Ishikawa (cell line): Measurements from ENCODE around the gene ACP7.

ENCODE experiments used
- CEBPB ChIP-seq: IDR thresholded peaks from 2 replicates; pipeline ENCODE4 v1.6.1; 2012
- CREB1 ChIP-seq: IDR thresholded peaks from 2 replicates; pipeline ENCODE4 v1.6.1; 2012; ENCODE audit warnings: low read depth
- EGR1 ChIP-seq: IDR thresholded peaks from 2 replicates; pipeline ENCODE4 v1.6.1; 2012
- EP300 ChIP-seq: IDR thresholded peaks from 2 replicates; pipeline ENCODE4 v1.6.1; 2012; ENCODE audit warnings: borderline replicate concordance
- FOXM1 ChIP-seq: IDR thresholded peaks from 2 replicates; pipeline ENCODE4 v1.6.1; 2012; ENCODE audit warnings: low read depth, borderline replicate concordance
- NFIC ChIP-seq: IDR thresholded peaks from 2 replicates; pipeline ENCODE4 v1.6.1; 2012
- RAD21 ChIP-seq: IDR thresholded peaks from 2 replicates; pipeline ENCODE4 v1.6.1; 2012; ENCODE audit warnings: low read depth
- TAF1 ChIP-seq: IDR thresholded peaks from 2 replicates; pipeline ENCODE4 v1.6.1; 2012; ENCODE audit warnings: low read depth, mild to moderate bottlenecking
- TCF12 ChIP-seq: IDR thresholded peaks from 2 replicates; pipeline ENCODE4 v1.6.1; 2012; ENCODE audit warnings: low read depth
- TEAD4 ChIP-seq: IDR thresholded peaks from 2 replicates; pipeline ENCODE4 v1.6.1; 2012
- YY1 ChIP-seq: IDR thresholded peaks from 2 replicates; pipeline ENCODE4 v1.6.1; 2012; ENCODE audit warnings: low read depth
- ZBTB7A ChIP-seq: IDR thresholded peaks from 2 replicates; pipeline ENCODE4 v1.6.1; 2012; ENCODE audit warnings: low read depth
- TF ChIP-seq, protein P1 (sequence below): IDR thresholded peaks from 2 replicates; pipeline ENCODE4 v1.6.1; 2012; ENCODE audit warnings: low read depth, mild to moderate bottlenecking
- TF ChIP-seq, protein P2 (sequence below): IDR thresholded peaks from 2 replicates; pipeline ENCODE4 v1.6.1; 2012
- TF ChIP-seq, protein P3 (sequence below): IDR thresholded peaks from 2 replicates; pipeline ENCODE4 v1.6.1; 2012

The ACP7 gene

DNA sequence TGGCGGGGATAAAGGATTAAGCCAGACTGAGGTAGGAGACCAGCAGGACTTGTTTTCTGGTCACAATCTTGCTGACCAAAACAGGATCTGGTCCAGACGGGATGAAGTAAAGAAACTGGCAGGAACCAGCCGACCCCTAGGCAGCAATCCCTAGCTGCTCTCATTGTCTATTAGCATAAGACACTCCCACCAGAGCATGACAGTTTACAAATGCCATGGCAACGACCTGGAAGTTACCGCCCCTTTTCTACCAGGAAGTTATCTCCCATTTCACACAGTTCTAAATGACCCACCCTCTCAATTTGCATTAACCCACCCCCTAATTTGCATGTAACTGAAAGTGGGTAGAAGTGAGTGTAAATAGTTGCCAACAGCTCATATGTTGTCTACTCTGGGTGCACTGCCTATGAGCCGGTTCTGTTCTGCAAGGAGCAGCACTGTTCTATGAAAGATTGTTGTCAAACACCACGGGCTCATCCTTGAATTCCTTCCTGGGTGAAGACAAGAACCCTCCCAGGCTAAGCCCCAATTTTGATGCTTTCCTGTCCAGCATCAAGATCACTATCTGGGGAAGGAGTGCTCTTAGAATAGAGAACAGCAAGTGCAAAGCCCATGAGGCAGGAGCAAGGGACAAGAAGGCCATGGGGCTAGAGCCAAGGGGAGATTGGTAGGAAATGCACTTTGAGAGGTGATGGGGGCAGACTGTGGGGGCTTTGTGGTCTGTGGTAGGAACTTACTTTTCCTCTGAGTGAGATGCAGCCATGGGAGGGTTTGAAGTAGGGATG is 37.9 kb upstream of the ACP7 start:
- no peak for TF ChIP-seq EGR1
- no peak for TF ChIP-seq CEBPB
- no peak for TF ChIP-seq CREB1
- no peak for TF ChIP-seq TAF1
- no peak for TF ChIP-seq FOXM1
- TF ChIP-seq, protein P1, sequence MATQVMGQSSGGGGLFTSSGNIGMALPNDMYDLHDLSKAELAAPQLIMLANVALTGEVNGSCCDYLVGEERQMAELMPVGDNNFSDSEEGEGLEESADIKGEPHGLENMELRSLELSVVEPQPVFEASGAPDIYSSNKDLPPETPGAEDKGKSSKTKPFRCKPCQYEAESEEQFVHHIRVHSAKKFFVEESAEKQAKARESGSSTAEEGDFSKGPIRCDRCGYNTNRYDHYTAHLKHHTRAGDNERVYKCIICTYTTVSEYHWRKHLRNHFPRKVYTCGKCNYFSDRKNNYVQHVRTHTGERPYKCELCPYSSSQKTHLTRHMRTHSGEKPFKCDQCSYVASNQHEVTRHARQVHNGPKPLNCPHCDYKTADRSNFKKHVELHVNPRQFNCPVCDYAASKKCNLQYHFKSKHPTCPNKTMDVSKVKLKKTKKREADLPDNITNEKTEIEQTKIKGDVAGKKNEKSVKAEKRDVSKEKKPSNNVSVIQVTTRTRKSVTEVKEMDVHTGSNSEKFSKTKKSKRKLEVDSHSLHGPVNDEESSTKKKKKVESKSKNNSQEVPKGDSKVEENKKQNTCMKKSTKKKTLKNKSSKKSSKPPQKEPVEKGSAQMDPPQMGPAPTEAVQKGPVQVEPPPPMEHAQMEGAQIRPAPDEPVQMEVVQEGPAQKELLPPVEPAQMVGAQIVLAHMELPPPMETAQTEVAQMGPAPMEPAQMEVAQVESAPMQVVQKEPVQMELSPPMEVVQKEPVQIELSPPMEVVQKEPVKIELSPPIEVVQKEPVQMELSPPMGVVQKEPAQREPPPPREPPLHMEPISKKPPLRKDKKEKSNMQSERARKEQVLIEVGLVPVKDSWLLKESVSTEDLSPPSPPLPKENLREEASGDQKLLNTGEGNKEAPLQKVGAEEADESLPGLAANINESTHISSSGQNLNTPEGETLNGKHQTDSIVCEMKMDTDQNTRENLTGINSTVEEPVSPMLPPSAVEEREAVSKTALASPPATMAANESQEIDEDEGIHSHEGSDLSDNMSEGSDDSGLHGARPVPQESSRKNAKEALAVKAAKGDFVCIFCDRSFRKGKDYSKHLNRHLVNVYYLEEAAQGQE, result no peak
- TF ChIP-seq, protein P2, sequence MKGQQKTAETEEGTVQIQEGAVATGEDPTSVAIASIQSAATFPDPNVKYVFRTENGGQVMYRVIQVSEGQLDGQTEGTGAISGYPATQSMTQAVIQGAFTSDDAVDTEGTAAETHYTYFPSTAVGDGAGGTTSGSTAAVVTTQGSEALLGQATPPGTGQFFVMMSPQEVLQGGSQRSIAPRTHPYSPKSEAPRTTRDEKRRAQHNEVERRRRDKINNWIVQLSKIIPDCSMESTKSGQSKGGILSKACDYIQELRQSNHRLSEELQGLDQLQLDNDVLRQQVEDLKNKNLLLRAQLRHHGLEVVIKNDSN, result no peak
- TF ChIP-seq, protein P3, sequence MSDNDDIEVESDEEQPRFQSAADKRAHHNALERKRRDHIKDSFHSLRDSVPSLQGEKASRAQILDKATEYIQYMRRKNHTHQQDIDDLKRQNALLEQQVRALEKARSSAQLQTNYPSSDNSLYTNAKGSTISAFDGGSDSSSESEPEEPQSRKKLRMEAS, result no peak
- no peak for TF ChIP-seq TEAD4
- no peak for TF ChIP-seq YY1
- TF ChIP-seq NFIC, result no peak
- no peak for TF ChIP-seq ZBTB7A
- no peak for TF ChIP-seq EP300
- no peak for TF ChIP-seq RAD21

DNA sequence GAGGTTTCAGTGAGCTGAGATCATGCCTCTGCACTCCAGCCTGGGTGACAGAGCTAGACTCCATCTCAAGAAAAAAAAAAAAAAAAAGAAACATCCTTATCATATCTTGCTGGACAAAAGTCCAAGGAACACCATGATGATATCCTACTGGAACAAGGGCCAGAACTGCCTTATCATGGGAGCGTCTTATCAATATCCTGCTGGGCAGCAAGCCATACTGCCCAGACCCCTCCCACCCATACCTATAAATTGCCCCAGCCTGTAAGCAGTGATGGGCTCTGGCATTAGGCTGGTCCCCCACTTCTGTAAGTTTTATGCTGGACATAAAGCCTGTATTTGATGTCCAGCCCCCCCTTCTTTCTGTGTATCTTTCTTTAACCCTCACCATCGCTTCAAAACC is 37.1 kb upstream of the ACP7 start:
- no peak for TF ChIP-seq TCF12
- no peak for TF ChIP-seq RAD21
- no peak for TF ChIP-seq EP300
- no peak for TF ChIP-seq CREB1
- no peak for TF ChIP-seq CEBPB
- TF ChIP-seq, protein P2, result no peak
- no peak for TF ChIP-seq ZBTB7A
- no peak for TF ChIP-seq EGR1
- TF ChIP-seq TAF1, result no peak
- no peak for TF ChIP-seq TEAD4
- TF ChIP-seq, protein P1, result no peak
- TF ChIP-seq FOXM1, result no peak
- TF ChIP-seq NFIC, result no peak
- TF ChIP-seq YY1, result no peak
- TF ChIP-seq, protein P3, result no peak

DNA sequence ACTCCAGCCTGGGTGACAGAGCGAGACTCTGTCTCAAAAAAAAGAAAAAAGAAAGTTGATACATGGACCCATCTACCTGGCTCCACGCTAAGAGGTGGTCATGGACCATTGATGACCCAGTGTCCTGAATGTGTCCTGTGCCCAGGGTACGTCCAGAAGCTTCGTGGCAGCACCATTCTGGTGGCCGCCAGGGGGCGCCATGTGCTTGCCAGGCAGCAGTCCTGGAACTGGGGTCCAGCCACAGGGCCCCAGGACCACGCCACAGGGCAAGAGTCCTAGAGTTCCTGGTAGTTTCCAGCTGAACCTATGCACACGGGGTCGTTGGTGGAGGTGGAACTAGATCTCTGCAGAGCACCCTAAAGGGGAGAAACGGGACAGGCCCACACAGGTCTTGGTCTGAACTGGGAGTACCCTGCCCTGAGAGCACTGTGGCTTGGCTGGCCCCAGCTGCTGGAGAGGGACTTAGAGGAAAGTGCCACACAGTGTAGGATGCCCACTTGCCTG is 31.9 kb upstream of the ACP7 start:
- TF ChIP-seq ZBTB7A (no peak), RAD21 (peak; percentile 84), TAF1 (no peak)

DNA sequence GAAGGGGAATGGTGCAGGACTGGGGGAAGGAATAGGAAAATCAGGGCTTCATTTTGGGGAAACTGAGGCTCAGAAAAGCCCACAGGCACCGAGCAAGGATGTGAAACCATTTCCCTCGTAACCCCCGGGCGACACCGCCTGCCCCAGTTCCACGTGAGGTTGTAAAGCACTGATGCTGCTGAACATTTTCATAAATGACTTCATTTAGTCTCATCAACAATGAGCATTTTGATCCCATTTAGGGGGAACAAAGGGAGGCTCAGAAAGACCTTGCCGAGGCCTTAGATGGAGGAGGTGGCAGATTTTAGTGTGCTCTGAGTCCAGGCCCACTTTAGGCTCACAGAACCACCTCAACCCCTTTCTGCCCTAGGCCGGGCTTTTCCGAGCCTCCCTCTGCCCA is 31.3 kb upstream of the ACP7 start:
- TF ChIP-seq EGR1 (no peak), TEAD4 (no peak), CEBPB (no peak), NFIC (no peak), ZBTB7A (no peak), EP300 (no peak), TCF12 (no peak), RAD21 (no peak), FOXM1 (no peak), YY1 (no peak), TAF1 (no peak), CREB1 (no peak)
- TF ChIP-seq, protein P1, result no peak
- TF ChIP-seq, protein P2, result no peak
- TF ChIP-seq, protein P3, result no peak
